ENCODE results near the gene CYP26B1.

The CYP26B1 gene

GRCh38 chr2:72149556-72150156 is 2.0 kb upstream of the CYP26B1 start:
- TF ChIP-seq CTCF (IDR thresholded peaks at IDR 0.05; ENCODE audit: low read depth, low read length): no peak
- no peak for DNase-seq (ENCODE audit: extremely low read depth, low read depth)

- no peak for DNase-seq (ENCODE audit: extremely low read depth, low read depth)
- TF ChIP-seq CTCF (IDR thresholded peaks at IDR 0.05; ENCODE audit: low read depth, low read length): no peak
Measured at GRCh38 chr2:72148837-72149555, 1.3 kb upstream of the CYP26B1 start.

GRCh38 chr2:72148003-72148836 is 558 bp upstream of the CYP26B1 start:
- TF ChIP-seq CTCF (IDR thresholded peaks at IDR 0.05; ENCODE audit: low read depth, low read length): no peak; the same call in 1 of the 2 replicates
- no peak for DNase-seq (ENCODE audit: extremely low read depth, low read depth)

GRCh38 chr2:72146347-72147302 is 1.0 kb downstream of the CYP26B1 start:
- DNase-seq (ENCODE audit: extremely low read depth, low read depth): no peak
- TF ChIP-seq CTCF (IDR thresholded peaks at IDR 0.05; ENCODE audit: low read depth, low read length): no peak

GRCh38 chr2:72145658-72146329 is 1.9 kb downstream of the CYP26B1 start:
- no peak for DNase-seq (ENCODE audit: extremely low read depth, low read depth)

More at GRCh38 chr2:72145658-72146329, 1.9 kb downstream of the CYP26B1 start:
- no peak for TF ChIP-seq CTCF (IDR thresholded peaks at IDR 0.05; ENCODE audit: low read depth, low read length)
